ENCODE data around the gene NACC1.

GRCh38 chr19:13097033-13097462, 21.0 kb upstream of the NACC1 start:
- TF ChIP-seq CTCF (IDR thresholded peaks at IDR 0.05; ENCODE audit: extremely low read depth in 1 of 2, insufficient read depth in 1 of 2, low read depth in 1 of 2, low read length in 2 of 2) = no peak
- TF ChIP-seq EZH2 (IDR thresholded peaks at IDR 0.05; ENCODE audit: borderline replicate concordance, low read depth, low read length, severe bottlenecking) = no peak
- peak; percentile 16 for TF ChIP-seq POLR2A (IDR thresholded peaks at IDR 0.05; ENCODE audit: low read depth, low read length)
- TF ChIP-seq MYC (IDR thresholded peaks at IDR 0.05; ENCODE audit: low read depth, low read length) = no peak
- TF ChIP-seq POLR2AphosphoS5 (IDR thresholded peaks at IDR 0.05; ENCODE audit: insufficient read depth, low read depth, low read length) = no peak
- TF ChIP-seq MAX (IDR thresholded peaks at IDR 0.05; ENCODE audit: insufficient read depth, insufficient read length) = no peak
